ENCODE measurements around the gene GNAT3.
A peak's percentile ranks its signal among the peaks of the same experiment; 100 is the strongest.

The GNAT3 gene

DNA sequence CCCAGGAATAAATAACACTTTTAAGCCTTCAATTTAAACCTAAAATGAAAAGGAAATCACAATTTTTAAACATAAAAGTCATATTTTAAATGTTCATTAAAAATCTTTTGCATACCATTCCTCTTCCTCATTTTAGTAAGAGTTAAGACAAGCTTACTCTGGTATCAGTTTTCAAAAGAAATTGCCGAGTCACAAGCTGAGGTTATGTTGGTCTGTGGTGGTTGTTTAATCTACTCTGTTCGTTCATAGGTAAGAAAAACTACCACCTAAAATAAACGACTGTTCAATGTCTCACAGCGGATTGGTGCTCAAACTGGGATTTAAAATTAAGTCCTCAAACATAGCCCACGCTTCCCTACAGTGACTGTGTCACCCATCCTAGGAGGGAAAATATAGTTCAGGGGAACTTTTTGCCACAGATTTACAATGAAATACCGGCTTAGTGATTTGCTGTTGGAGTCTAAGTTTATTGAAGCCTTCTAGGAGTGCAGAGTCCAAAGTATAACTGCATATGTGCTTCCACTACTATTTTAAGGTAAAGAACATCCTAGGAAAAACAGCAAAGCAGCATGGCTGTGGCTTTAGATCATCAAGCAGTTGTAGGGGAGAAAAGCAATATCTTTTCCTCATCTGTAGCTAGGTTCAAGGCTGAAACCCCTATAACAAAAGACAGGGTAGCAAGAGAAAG is 61.1 kb downstream of the GNAT3 start:
- H3K27ac ChIP-seq: no peak overlapping the region
- TF ChIP-seq, protein P1, sequence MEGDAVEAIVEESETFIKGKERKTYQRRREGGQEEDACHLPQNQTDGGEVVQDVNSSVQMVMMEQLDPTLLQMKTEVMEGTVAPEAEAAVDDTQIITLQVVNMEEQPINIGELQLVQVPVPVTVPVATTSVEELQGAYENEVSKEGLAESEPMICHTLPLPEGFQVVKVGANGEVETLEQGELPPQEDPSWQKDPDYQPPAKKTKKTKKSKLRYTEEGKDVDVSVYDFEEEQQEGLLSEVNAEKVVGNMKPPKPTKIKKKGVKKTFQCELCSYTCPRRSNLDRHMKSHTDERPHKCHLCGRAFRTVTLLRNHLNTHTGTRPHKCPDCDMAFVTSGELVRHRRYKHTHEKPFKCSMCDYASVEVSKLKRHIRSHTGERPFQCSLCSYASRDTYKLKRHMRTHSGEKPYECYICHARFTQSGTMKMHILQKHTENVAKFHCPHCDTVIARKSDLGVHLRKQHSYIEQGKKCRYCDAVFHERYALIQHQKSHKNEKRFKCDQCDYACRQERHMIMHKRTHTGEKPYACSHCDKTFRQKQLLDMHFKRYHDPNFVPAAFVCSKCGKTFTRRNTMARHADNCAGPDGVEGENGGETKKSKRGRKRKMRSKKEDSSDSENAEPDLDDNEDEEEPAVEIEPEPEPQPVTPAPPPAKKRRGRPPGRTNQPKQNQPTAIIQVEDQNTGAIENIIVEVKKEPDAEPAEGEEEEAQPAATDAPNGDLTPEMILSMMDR (conservative IDR thresholded peaks at IDR 0.05): no peak

DNA sequence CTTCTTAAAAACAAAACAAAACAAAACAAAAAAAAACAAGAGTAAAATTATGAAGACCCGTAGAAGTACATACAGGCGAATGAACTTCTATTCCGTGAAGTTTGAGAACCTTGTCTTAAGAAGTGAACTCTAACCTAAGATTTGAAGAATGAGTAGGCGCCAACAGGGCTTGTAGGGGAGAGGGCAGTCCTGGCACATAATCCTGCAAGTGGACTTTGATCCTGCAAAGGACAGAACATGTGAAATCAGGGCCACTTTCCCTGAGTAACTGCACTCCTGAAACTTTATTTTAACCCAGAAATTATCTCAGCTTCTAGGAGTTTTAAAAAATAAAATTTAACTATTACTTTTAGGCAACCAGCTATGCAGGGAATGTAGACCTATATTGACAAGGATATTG is 62.0 kb downstream of the GNAT3 start:
- TF ChIP-seq, protein P1 (conservative IDR thresholded peaks at IDR 0.05): no peak
- H3K27ac ChIP-seq: no peak overlapping the region

DNA sequence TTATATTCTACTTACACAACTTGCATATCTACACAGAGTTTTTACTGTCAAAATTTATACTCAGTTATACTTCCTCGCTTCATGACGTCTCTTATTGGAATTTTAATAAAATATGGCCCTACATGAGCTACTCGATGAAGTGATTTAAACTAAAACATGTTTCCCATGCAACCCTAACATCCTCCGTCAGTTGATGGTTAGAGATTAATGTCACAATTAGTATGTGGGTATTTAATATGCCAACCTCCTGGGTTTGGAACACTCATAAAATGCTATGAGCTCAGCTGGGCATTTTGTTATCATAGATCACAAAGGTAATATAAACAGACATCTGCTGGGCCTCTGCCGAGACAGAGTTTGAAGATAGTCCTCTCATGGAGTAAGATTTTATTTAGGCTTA is 66.5 kb downstream of the GNAT3 start:
- H3K27ac ChIP-seq: peak overlapping the region; percentile 50
- TF ChIP-seq, protein P1 (conservative IDR thresholded peaks at IDR 0.05): no peak

DNA sequence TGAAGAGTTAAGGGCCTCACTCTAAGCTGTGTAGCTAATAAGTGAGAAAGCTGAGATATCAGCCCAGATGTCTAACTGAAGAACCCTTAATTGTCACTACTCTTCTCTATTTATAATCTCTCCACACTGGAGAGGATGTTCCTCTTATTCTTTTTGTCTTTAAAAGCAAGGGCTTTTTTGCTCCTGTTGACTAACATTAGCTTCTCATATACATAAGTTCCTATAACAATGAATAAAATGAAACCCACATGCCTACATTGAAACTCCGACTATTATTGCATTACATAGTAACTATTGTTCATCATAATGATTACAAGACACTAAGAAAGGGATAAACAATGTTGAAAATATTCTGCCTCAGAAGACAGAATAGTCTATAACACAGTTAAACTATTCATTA is 67.1 kb downstream of the GNAT3 start:
- TF ChIP-seq, protein P1 (conservative IDR thresholded peaks at IDR 0.05): no peak
- H3K27ac ChIP-seq: peak overlapping the region; percentile 50

DNA sequence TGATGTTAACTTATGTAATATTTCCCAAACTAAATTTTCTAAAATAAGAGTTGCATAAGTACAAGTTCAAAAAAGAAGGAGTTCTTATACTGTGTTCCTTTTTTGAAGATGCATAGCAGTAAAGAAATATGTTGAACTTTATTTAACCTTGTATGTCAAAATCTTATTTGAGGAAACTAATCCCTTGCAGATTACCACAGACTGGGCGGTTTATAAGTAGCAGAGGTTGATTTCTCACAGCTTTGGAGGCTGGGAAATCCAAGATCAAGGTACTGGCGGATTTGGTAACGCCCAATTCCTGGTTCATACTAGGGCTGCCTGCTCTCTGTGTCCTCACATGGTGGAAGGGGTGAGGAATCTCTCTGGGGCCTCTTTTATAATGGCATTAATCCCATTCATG is 68.5 kb downstream of the GNAT3 start:
- TF ChIP-seq, protein P1 (conservative IDR thresholded peaks at IDR 0.05): no peak

DNA sequence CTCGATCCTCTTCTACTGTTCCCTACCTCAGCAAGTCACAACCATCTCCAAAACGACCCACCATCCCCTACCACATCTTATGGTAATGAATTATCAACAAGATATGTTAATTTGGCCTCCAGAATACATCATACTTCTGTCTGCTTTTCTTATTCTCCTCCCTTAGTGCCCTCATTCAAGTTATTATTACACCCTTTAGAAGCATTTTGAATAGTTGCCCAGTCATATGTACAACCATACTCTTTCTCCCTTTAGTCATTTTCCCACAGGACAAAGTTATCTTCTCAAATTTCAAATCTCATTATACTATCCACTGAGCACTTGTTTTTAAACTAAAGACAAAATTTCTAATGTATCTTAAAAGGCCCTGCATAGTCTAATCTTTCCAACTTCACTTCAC is 71.0 kb downstream of the GNAT3 start:
- TF ChIP-seq, protein P1 (conservative IDR thresholded peaks at IDR 0.05): no peak
- H3K27ac ChIP-seq: no peak overlapping the region

More for the DNA sequence above, 68.5 kb downstream of the GNAT3 start:
- no peak overlapping the region for H3K27ac ChIP-seq

DNA sequence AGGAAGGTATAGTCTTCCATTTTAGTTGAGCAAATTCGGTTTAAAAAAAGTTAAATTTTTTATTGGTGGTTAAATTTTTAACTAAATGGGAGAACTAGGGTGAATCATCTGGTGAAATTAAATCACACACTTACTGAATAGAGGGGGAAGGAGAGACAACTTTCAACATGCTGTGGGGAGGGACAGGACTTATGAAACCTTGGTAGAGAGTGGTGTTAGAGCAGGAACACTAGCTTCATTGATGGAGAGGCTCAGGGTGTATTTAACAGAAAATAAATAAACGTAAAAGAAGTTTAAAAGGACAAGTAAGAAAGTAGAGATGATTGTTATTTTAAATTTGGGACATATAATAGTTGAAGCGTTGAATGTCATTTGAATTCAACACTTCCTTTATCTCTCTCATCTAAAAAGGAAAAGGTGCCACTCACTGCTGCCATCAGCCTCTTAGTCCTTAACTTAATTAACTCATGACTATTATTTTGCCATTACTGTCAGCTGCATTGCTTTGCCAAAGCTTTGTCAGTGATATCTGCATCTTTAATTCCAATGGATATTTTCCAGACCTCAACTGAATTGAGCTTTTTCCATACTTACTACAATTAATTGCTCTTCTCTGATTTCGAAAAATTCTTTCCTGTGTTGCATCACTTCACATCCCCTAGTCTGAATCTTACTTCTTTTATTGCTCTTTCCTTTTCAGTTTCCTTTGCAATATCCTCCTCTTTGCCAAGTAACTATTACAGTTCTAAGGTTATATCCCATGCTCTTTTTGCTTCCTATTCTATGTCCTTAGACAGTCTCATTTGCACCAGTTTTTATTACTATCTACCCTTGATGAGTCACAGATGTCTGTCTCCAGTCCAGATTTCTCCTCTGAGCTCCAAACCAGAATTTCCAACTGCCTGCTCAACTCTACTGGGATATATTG is 71.7 kb downstream of the GNAT3 start:
- no peak overlapping the region for H3K27ac ChIP-seq

More for the DNA sequence above, 71.7 kb downstream of the GNAT3 start:
- TF ChIP-seq, protein P1 (conservative IDR thresholded peaks at IDR 0.05): no peak
